ENCODE measurements around the gene PKD2.

PKD2 gene

DNA sequence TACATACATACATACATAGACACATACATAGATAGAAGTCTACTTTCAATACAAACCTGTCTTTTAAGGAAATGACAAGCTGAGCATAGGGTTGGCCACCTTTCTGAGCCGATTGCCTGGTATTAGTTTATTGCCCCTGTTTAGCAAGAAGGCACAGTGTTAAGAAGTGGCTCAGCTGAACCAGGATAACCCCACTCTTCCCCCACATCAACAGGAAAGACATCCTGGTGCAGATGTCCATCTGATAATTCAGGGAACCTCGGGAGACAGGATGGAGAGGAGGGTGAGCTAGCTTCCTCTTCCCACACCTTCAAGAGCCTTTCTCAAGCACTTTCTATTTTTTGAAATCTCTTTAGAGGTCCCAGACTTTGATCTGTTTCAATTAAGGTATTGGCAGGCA, 52.3 kb downstream of the PKD2 start:
- Histone ChIP-seq H3K36me3 (ENCODE audit: insufficient read depth) (no peaks in the 10 kb centered on the region; the same call in 1 of the 2 replicates), H3K27ac (no peak overlapping the region), H3K4me3 (IDR thresholded peaks at IDR 0.05; ENCODE audit: insufficient read depth, low read depth, low read length) (no peak overlapping the region), H2AFZ (ENCODE audit: low read depth) (no peak overlapping the region), H3K9ac (no peak overlapping the region), H3K4me2 (no peak overlapping the region), H3K4me1 (ENCODE audit: low read depth, poor library complexity, severe bottlenecking) (peaks cover 8% of the 10 kb centered on the region), H3K27me3 (ENCODE audit: insufficient read depth, low read depth) (no peaks in the 10 kb centered on the region), H4K20me1 (ENCODE audit: insufficient read depth) (no peaks in the 10 kb centered on the region), H3K79me2 (ENCODE audit: insufficient read depth, low read depth) (no peaks in the 10 kb centered on the region)
- TF ChIP-seq, protein P1, sequence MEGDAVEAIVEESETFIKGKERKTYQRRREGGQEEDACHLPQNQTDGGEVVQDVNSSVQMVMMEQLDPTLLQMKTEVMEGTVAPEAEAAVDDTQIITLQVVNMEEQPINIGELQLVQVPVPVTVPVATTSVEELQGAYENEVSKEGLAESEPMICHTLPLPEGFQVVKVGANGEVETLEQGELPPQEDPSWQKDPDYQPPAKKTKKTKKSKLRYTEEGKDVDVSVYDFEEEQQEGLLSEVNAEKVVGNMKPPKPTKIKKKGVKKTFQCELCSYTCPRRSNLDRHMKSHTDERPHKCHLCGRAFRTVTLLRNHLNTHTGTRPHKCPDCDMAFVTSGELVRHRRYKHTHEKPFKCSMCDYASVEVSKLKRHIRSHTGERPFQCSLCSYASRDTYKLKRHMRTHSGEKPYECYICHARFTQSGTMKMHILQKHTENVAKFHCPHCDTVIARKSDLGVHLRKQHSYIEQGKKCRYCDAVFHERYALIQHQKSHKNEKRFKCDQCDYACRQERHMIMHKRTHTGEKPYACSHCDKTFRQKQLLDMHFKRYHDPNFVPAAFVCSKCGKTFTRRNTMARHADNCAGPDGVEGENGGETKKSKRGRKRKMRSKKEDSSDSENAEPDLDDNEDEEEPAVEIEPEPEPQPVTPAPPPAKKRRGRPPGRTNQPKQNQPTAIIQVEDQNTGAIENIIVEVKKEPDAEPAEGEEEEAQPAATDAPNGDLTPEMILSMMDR (conservative IDR thresholded peaks at IDR 0.05; ENCODE audit: low read depth, low read length), result no peak

DNA sequence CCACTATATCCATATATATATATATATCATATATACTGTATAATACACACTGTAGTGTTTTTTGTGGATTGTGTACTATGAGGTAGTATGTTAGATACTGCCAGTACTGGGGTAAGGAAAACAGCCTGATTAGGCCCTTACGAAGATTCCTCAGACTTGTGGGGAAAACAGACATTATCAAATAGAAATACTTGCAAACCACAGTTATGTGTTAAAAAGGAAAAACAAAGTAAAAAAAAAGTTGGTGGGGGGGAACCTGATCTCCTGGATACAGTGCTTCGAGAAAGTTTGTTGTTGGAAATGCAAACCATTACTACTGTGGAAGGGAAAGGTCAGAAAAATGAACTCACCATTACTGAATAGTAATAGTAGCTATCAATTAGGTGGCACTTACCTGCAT, 53.0 kb downstream of the PKD2 start:
- TF ChIP-seq, protein P1 (conservative IDR thresholded peaks at IDR 0.05; ENCODE audit: low read depth, low read length), result no peak
- no peak overlapping the region for H2AFZ ChIP-seq (ENCODE audit: low read depth)
- H3K27me3 ChIP-seq (ENCODE audit: insufficient read depth, low read depth), result no peaks in the 10 kb centered on the region
- H3K4me2 ChIP-seq, result no peak overlapping the region
- no peak overlapping the region for H3K4me3 ChIP-seq (IDR thresholded peaks at IDR 0.05; ENCODE audit: insufficient read depth, low read depth, low read length)
- no peak overlapping the region for H3K9ac ChIP-seq
- no peaks in the 10 kb centered on the region; the same call in 1 of the 2 replicates for H3K36me3 ChIP-seq (ENCODE audit: insufficient read depth)
- H3K4me1 ChIP-seq (ENCODE audit: low read depth, poor library complexity, severe bottlenecking), result peaks cover 8% of the 10 kb centered on the region
- no peak overlapping the region for H3K27ac ChIP-seq
- H3K79me2 ChIP-seq (ENCODE audit: insufficient read depth, low read depth), result no peaks in the 10 kb centered on the region
- H4K20me1 ChIP-seq (ENCODE audit: insufficient read depth), result no peaks in the 10 kb centered on the region

DNA sequence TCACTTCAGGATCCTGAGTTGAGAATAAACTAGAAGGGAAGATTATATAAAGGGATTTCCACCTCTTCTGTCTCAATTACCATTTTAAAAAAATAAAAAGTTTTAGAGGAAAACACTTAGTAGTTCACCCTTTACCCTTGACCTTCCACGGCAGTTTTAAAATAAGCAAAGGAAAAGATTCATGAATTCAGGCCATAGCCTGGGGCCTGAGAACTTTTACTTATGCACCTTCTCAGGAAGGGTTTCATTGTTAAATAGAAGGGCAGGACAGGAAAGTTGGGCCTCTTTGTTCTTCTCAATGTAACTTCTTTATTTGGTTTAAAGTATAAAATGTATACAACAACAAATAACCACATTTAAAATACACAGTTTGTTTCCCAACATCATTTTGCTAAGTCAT, 54.9 kb downstream of the PKD2 start:
- Histone ChIP-seq H3K4me3 (IDR thresholded peaks at IDR 0.05; ENCODE audit: insufficient read depth, low read depth, low read length) (no peak overlapping the region), H3K36me3 (ENCODE audit: insufficient read depth) (no peaks in the 10 kb centered on the region; the same call in 1 of the 2 replicates), H3K79me2 (ENCODE audit: insufficient read depth, low read depth) (no peaks in the 10 kb centered on the region), H3K27ac (no peak overlapping the region), H2AFZ (ENCODE audit: low read depth) (no peak overlapping the region), H4K20me1 (ENCODE audit: insufficient read depth) (no peaks in the 10 kb centered on the region), H3K27me3 (ENCODE audit: insufficient read depth, low read depth) (no peaks in the 10 kb centered on the region), H3K4me1 (ENCODE audit: low read depth, poor library complexity, severe bottlenecking) (peaks cover 8% of the 10 kb centered on the region), H3K9ac (no peak overlapping the region), H3K4me2 (no peak overlapping the region)
- TF ChIP-seq, protein P1 (conservative IDR thresholded peaks at IDR 0.05; ENCODE audit: low read depth, low read length), result no peak

DNA sequence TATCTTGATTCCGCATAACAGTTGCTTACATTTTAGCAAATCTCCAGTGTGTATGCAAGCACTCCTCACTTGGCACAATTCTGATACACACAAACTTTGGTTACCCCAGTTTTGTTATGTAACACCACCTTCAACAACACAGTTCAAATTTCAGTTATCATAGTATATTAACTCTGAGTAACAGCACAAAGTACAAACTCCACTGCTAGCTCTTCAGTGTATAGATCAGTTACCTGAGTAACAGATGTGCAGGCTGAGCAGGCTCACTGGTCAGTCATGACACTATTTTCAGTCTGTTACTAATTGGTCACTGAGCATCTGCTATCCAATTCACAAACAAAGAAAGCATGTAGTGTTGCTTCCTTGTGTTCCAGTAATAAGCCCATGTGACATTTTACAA, 55.4 kb downstream of the PKD2 start:
- Histone ChIP-seq H3K27ac (no peak overlapping the region), H3K4me3 (IDR thresholded peaks at IDR 0.05; ENCODE audit: insufficient read depth, low read depth, low read length) (no peak overlapping the region), H3K27me3 (ENCODE audit: insufficient read depth, low read depth) (no peaks in the 10 kb centered on the region), H3K9ac (no peak overlapping the region), H2AFZ (ENCODE audit: low read depth) (no peak overlapping the region), H4K20me1 (ENCODE audit: insufficient read depth) (no peaks in the 10 kb centered on the region), H3K36me3 (ENCODE audit: insufficient read depth) (peaks cover 4% of the 10 kb centered on the region; the same call in 1 of the 2 replicates), H3K79me2 (ENCODE audit: insufficient read depth, low read depth) (no peaks in the 10 kb centered on the region), H3K4me2 (no peak overlapping the region), H3K4me1 (ENCODE audit: low read depth, poor library complexity, severe bottlenecking) (peaks cover 8% of the 10 kb centered on the region)
- TF ChIP-seq, protein P1 (conservative IDR thresholded peaks at IDR 0.05; ENCODE audit: low read depth, low read length), result no peak
